Parathyroid adenoma (tissue), 2 donors: Measurements from ENCODE around the gene NKTR.

Experiments
- H2AFZ ChIP-seq: fragments of 300-600 bp; sonication (generic); one replicate; pipeline ENCODE4 v1.7.0; 2017; ENCODE audit warnings: antibody characterized with exemption, mild to moderate bottlenecking
- H3K27ac ChIP-seq: fragments of 300-600 bp; sonication (generic); one replicate; pipeline ENCODE4 v1.7.0; 2017
- H3K27me3 ChIP-seq: fragments of 300-600 bp; sonication (generic); one replicate; pipeline ENCODE4 v1.7.0; 2017; ENCODE audit warnings: low read length; ENCODE audit not compliant: control insufficient read depth, insufficient read depth
- H3K36me3 ChIP-seq: fragments of 300-600 bp; sonication (generic); one replicate; pipeline ENCODE4 v1.7.0; 2017; ENCODE audit warnings: low read length; ENCODE audit not compliant: control insufficient read depth, insufficient read depth
- H3K4me1 ChIP-seq: fragments of 300-600 bp; sonication (generic); one replicate; pipeline ENCODE4 v1.7.0; 2017; ENCODE audit warnings: control low read depth
- H3K4me2 ChIP-seq: fragments of 300-600 bp; sonication (generic); one replicate; pipeline ENCODE4 v1.7.0; 2017; ENCODE audit warnings: low read length
- H3K4me3 ChIP-seq: fragments of 300-600 bp; sonication (generic); one replicate; pipeline ENCODE4 v1.7.0; 2017; ENCODE audit warnings: low read depth, low read length
- H3K79me2 ChIP-seq: fragments of 300-600 bp; sonication (generic); one replicate; pipeline ENCODE4 v1.7.0; 2017; ENCODE audit warnings: control low read depth
- H3K9ac ChIP-seq: fragments of 300-600 bp; sonication (generic); one replicate; pipeline ENCODE4 v1.7.0; 2017; ENCODE audit warnings: mild to moderate bottlenecking
- H3K9me3 ChIP-seq: fragments of 300-600 bp; sonication (generic); one replicate; pipeline ENCODE4 v1.7.0; 2017; ENCODE audit warnings: low read length; ENCODE audit not compliant: control insufficient read depth
- CTCF ChIP-seq: fragments of 300-600 bp; sonication (generic); IDR thresholded peaks from one replicate; pipeline ENCODE4 v1.7.0; 2017; ENCODE audit warnings: antibody characterized with exemption, mild to moderate bottlenecking
- donor health status: primary hyperparathyroidism.

Gene NKTR

DNA sequence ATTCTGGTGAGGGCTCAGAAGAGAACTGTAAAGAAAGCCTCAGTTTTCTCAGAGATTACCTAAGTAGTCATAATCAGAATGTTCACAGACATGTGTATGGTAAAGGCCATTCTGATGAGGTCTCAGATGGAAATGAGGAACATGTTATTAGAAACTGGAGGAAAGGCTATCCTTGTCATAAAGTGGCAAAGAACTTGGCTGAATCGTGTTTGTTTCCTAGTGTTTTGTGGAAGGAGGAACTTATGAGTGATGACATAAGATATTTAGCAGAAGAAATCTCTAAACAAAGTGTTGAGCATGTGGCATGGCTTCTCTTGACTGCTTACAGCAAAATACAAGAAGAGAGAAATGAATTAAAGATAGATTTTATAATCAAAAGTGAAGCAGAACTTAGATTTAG lies 72.0 kb downstream of the NKTR start:
- no peak overlapping the region for H3K9ac ChIP-seq
- H3K36me3 ChIP-seq, result no peaks in the 10 kb centered on the region
- no peaks in the 10 kb centered on the region for H3K9me3 ChIP-seq
- H3K4me1 ChIP-seq, result peaks cover 11% of the 10 kb centered on the region
- no peaks in the 10 kb centered on the region for H3K27me3 ChIP-seq
- no peaks in the 10 kb centered on the region for H3K79me2 ChIP-seq
- no peak for TF ChIP-seq CTCF
- H3K4me3 ChIP-seq, result no peak overlapping the region
- H3K4me2 ChIP-seq, result no peak overlapping the region
- H3K27ac ChIP-seq, result no peak overlapping the region
- H2AFZ ChIP-seq, result no peak overlapping the region

GRCh38 chr3:42673082-42673481 lies 72.6 kb downstream of the NKTR start:
- H3K27ac ChIP-seq, result no peak overlapping the region
- H3K79me2 ChIP-seq, result no peaks in the 10 kb centered on the region
- no peaks in the 10 kb centered on the region for H3K27me3 ChIP-seq
- no peak overlapping the region for H2AFZ ChIP-seq
- no peak overlapping the region for H3K9ac ChIP-seq
- no peak overlapping the region for H3K4me3 ChIP-seq
- no peak overlapping the region for H3K4me2 ChIP-seq
- peaks cover 8% of the 10 kb centered on the region for H3K4me1 ChIP-seq
- no peaks in the 10 kb centered on the region for H3K9me3 ChIP-seq
- no peak for TF ChIP-seq CTCF
- no peaks in the 10 kb centered on the region for H3K36me3 ChIP-seq

DNA sequence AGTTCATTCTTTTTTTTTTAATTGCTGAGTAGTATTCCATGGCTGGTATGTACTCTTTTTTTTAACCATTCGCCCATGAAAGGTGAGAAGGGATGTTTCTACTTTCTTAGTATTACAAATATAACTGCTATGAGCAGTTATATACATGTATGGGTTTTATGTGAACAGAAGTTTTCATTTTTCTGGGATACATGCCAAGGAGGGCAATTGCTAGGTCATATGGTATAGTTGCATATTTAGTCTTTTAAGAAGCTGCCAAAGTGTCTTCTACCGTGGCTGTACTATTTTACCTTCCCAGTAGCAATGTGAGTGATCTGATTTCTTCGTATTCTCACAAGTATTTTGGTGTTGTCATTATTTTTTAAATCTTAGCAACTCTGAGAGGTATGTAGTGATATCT lies 73.7 kb downstream of the NKTR start:
- no peak overlapping the region for H3K27ac ChIP-seq
- H3K9ac ChIP-seq, result no peak overlapping the region
- H3K27me3 ChIP-seq, result no peaks in the 10 kb centered on the region
- no peaks in the 10 kb centered on the region for H3K4me1 ChIP-seq
- H3K79me2 ChIP-seq, result no peaks in the 10 kb centered on the region
- H3K4me3 ChIP-seq, result no peak overlapping the region
- no peak overlapping the region for H3K4me2 ChIP-seq
- H3K36me3 ChIP-seq, result no peaks in the 10 kb centered on the region
- no peak overlapping the region for H2AFZ ChIP-seq
- no peak for TF ChIP-seq CTCF
- no peaks in the 10 kb centered on the region for H3K9me3 ChIP-seq

GRCh38 chr3:42675909-42676308 lies 75.4 kb downstream of the NKTR start:
- no peak overlapping the region for H3K4me3 ChIP-seq
- no peak for TF ChIP-seq CTCF
- H3K27me3 ChIP-seq, result no peaks in the 10 kb centered on the region
- H2AFZ ChIP-seq, result no peak overlapping the region
- no peaks in the 10 kb centered on the region for H3K4me1 ChIP-seq
- H3K4me2 ChIP-seq, result no peak overlapping the region
- no peak overlapping the region for H3K9ac ChIP-seq
- H3K9me3 ChIP-seq, result no peaks in the 10 kb centered on the region
- H3K27ac ChIP-seq, result no peak overlapping the region
- no peaks in the 10 kb centered on the region for H3K36me3 ChIP-seq
- H3K79me2 ChIP-seq, result no peaks in the 10 kb centered on the region

DNA sequence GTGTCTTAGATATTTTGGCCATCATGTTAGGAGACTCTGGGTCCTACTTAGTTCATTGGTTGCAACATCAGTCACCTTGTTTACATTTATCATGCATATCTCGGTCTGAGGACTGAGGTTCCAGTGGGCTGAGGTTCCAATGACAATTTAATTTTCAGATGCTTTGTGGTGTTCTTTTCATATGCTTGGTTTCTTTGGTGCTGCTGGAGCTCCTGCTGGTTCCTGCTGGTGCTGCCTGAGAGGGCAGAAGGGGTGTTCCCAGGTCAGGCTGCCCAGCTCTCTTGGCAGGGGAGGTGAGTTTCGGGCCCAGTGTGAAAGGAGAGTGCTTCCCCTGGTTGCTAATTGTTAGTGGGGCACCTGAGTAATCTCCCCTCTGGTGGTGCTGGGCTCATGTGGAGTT lies 78.0 kb downstream of the NKTR start:
- no peaks in the 10 kb centered on the region for H3K36me3 ChIP-seq
- no peaks in the 10 kb centered on the region for H3K27me3 ChIP-seq
- TF ChIP-seq CTCF, result no peak

More for the DNA sequence above, 78.0 kb downstream of the NKTR start:
- H3K79me2 ChIP-seq, result no peaks in the 10 kb centered on the region
- H3K4me1 ChIP-seq, result no peaks in the 10 kb centered on the region
- H3K9me3 ChIP-seq, result no peaks in the 10 kb centered on the region
- H3K4me3 ChIP-seq, result no peak overlapping the region
- no peak overlapping the region for H3K4me2 ChIP-seq
- no peak overlapping the region for H2AFZ ChIP-seq
- no peak overlapping the region for H3K9ac ChIP-seq
- H3K27ac ChIP-seq, result no peak overlapping the region
